Measurements from ENCODE around the gene C12orf75.

The C12orf75 gene

GRCh38 chr12:105349138-105349537 is 18.6 kb downstream of the C12orf75 start:
- peaks cover 2% of the 10 kb centered on the region for H3K79me2 ChIP-seq
- no peak overlapping the region for H2AFZ ChIP-seq
- TF ChIP-seq CTCF (IDR thresholded peaks at IDR 0.05), result no peak
- no peaks in the 10 kb centered on the region for H3K4me1 ChIP-seq
- H3K4me3 ChIP-seq (ENCODE audit: low read depth, low read length), result no peak overlapping the region
- no peak overlapping the region for H3K4me2 ChIP-seq (ENCODE audit: low read length)
- no peaks in the 10 kb centered on the region for H3K9me3 ChIP-seq (ENCODE audit: control insufficient read depth, low read length)
- no peak overlapping the region for H3K27ac ChIP-seq
- H3K9ac ChIP-seq, result no peak overlapping the region
- no peaks in the 10 kb centered on the region for H3K36me3 ChIP-seq (ENCODE audit: control insufficient read depth, insufficient read depth, low read length)
- H3K27me3 ChIP-seq (ENCODE audit: control insufficient read depth, insufficient read depth, low read length), result no peaks in the 10 kb centered on the region

DNA sequence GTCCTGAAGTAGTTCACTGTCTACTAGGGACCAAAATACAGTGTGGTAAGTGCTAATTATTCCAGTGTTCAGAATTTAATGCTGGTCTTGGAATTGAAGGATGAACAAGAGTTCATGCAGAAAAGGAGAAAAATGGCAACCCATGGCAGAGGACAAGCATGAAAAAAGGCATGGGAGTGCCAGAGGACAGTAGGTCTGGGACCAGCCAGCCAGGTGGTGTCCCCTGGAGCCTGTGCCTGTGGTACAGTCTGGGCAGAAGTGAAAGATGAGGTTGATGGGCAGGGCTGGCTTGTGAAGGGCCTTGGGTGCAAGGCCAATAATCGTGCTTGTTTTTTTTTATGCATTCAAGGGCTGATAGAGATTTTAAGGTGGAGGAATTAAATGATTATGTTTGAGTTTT is 21.0 kb downstream of the C12orf75 start:
- H3K9ac ChIP-seq, result no peak overlapping the region
- H3K27ac ChIP-seq, result no peak overlapping the region
- no peak for TF ChIP-seq CTCF (IDR thresholded peaks at IDR 0.05)
- H2AFZ ChIP-seq, result no peak overlapping the region
- no peaks in the 10 kb centered on the region for H3K79me2 ChIP-seq
- H3K4me1 ChIP-seq, result peaks cover 1% of the 10 kb centered on the region
- H3K4me3 ChIP-seq (ENCODE audit: low read depth, low read length), result no peak overlapping the region
- H3K4me2 ChIP-seq (ENCODE audit: low read length), result no peak overlapping the region
- no peaks in the 10 kb centered on the region for H3K9me3 ChIP-seq (ENCODE audit: control insufficient read depth, low read length)
- no peaks in the 10 kb centered on the region for H3K27me3 ChIP-seq (ENCODE audit: control insufficient read depth, insufficient read depth, low read length)
- no peaks in the 10 kb centered on the region for H3K36me3 ChIP-seq (ENCODE audit: control insufficient read depth, insufficient read depth, low read length)

GRCh38 chr12:105352052-105352451 is 21.6 kb downstream of the C12orf75 start:
- Histone ChIP-seq H3K4me3 (ENCODE audit: low read depth, low read length) (no peak overlapping the region), H3K36me3 (ENCODE audit: control insufficient read depth, insufficient read depth, low read length) (no peaks in the 10 kb centered on the region), H3K9me3 (ENCODE audit: control insufficient read depth, low read length) (no peaks in the 10 kb centered on the region), H3K27me3 (ENCODE audit: control insufficient read depth, insufficient read depth, low read length) (no peaks in the 10 kb centered on the region), H3K4me2 (ENCODE audit: low read length) (no peak overlapping the region), H3K27ac (no peak overlapping the region), H3K4me1 (peaks cover 6% of the 10 kb centered on the region), H3K79me2 (no peaks in the 10 kb centered on the region), H3K9ac (no peak overlapping the region), H2AFZ (no peak overlapping the region)
- no peak for TF ChIP-seq CTCF (IDR thresholded peaks at IDR 0.05)

GRCh38 chr12:105352940-105353635 is 22.6 kb downstream of the C12orf75 start:
- Histone ChIP-seq H3K27me3 (ENCODE audit: control insufficient read depth, insufficient read depth, low read length) (no peaks in the 10 kb centered on the region), H2AFZ (no peak overlapping the region), H3K4me3 (ENCODE audit: low read depth, low read length) (no peak overlapping the region), H3K79me2 (no peaks in the 10 kb centered on the region), H3K9me3 (ENCODE audit: control insufficient read depth, low read length) (no peaks in the 10 kb centered on the region), H3K4me2 (ENCODE audit: low read length) (no peak overlapping the region), H3K36me3 (ENCODE audit: control insufficient read depth, insufficient read depth, low read length) (no peaks in the 10 kb centered on the region), H3K4me1 (peaks cover 11% of the 10 kb centered on the region), H3K9ac (no peak overlapping the region), H3K27ac (no peak overlapping the region)
- TF ChIP-seq CTCF (IDR thresholded peaks at IDR 0.05), result no peak

DNA sequence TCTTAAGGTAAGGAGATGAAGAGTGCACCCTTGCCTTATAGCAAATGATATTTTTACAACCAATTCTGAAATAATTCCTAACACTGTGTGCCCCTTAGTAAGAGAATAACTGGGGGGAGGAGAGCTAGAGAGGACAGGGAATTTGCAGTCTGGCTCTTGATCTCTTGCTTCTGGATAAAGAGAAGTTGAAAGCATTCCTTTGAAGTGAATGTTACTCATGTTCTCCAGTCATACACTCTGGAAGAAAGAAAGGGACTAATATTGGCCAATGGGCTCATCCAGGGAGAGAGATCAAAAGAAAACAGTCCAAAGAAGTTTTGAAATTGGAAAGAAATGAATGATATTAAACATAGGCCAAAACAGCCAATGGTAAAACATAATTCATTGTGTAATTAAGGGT is 25.3 kb downstream of the C12orf75 start:
- no peak overlapping the region for H3K4me3 ChIP-seq (ENCODE audit: low read depth, low read length)
- no peaks in the 10 kb centered on the region for H3K27me3 ChIP-seq (ENCODE audit: control insufficient read depth, insufficient read depth, low read length)
- H3K4me1 ChIP-seq, result peaks cover 11% of the 10 kb centered on the region
- TF ChIP-seq CTCF (IDR thresholded peaks at IDR 0.05), result no peak
- no peak overlapping the region for H3K4me2 ChIP-seq (ENCODE audit: low read length)
- H2AFZ ChIP-seq, result no peak overlapping the region
- no peak overlapping the region for H3K27ac ChIP-seq
- H3K79me2 ChIP-seq, result no peaks in the 10 kb centered on the region
- no peak overlapping the region for H3K9ac ChIP-seq
- H3K36me3 ChIP-seq (ENCODE audit: control insufficient read depth, insufficient read depth, low read length), result no peaks in the 10 kb centered on the region
- no peaks in the 10 kb centered on the region for H3K9me3 ChIP-seq (ENCODE audit: control insufficient read depth, low read length)
